D721Med (cell line): Measurements from ENCODE around the gene HOXA6.

ENCODE experiments used
- DNase-seq: peaks from one replicate; pipeline ENCODE4 v3.0.0; 2011; ENCODE audit warnings: low spot score; ENCODE audit not compliant: insufficient read length
- FAIRE-seq: peaks from 2 replicates; lab custom pipeline; 2011; peaks lifted over from hg19 to GRCh38; lab: Jason Lieb, UNC
- CTCF ChIP-seq: IDR thresholded peaks from 2 replicates; pipeline ENCODE4 v1.5.1; 2012; ENCODE audit warnings: mild to moderate bottlenecking, control low read depth; ENCODE audit not compliant: insufficient read depth; ENCODE audit errors: missing control alignments

The HOXA6 gene

GRCh38 chr7:27123477-27124053, 24.0 kb downstream of the HOXA6 start:
- TF ChIP-seq CTCF: no peak
- FAIRE-seq (no peak), DNase-seq (no peak)

- TF ChIP-seq CTCF: no peak
- no peak for FAIRE-seq
- DNase-seq: no peak
These were observed 24.5 kb downstream of the HOXA6 start for GRCh38 chr7:27123007-27123476.

GRCh38 chr7:27122077-27122910, 25.3 kb downstream of the HOXA6 start:
- TF ChIP-seq CTCF: no peak
- no peak for DNase-seq
- FAIRE-seq: no peak

GRCh38 chr7:27121684-27122076, 25.9 kb downstream of the HOXA6 start:
- no peak for DNase-seq
- TF ChIP-seq CTCF: no peak
- no peak for FAIRE-seq

- TF ChIP-seq CTCF: no peak
- FAIRE-seq (no peak), DNase-seq (no peak)
These were observed 28.1 kb downstream of the HOXA6 start for GRCh38 chr7:27119412-27119911.

- no peak for TF ChIP-seq CTCF
- FAIRE-seq (no peak), DNase-seq (no peak)
These were observed 29.0 kb downstream of the HOXA6 start for GRCh38 chr7:27118580-27118979.
